IPS-15b (cell line): ENCODE data around the gene P2RX2.
"Not testable (repeated sequence)": the region's sequence is repeated elsewhere in the genome, so short reads cannot be mapped to it uniquely, and the experiment has no call there.

Experiments used
- H3K27me3 ChIP-seq: one replicate; pipeline ENCODE4 v1.6.1; 2013; ENCODE audit warnings: low read length; ENCODE audit not compliant: control insufficient read depth, insufficient read depth
- H3K36me3 ChIP-seq: one replicate; pipeline ENCODE4 v1.6.1; 2013; ENCODE audit warnings: low read length; ENCODE audit not compliant: control insufficient read depth, insufficient read depth
- H3K4me1 ChIP-seq: one replicate; pipeline ENCODE4 v1.6.1; 2013; ENCODE audit warnings: mild to moderate bottlenecking, low read length; ENCODE audit not compliant: control insufficient read depth, insufficient read depth
- H3K4me3 ChIP-seq: one replicate; pipeline ENCODE4 v1.5.1; 2013; ENCODE audit warnings: low read depth, low read length
- H3K9ac ChIP-seq: one replicate; pipeline ENCODE4 v1.6.1; 2013; ENCODE audit warnings: low read depth, mild to moderate bottlenecking, low read length
- H3K9me3 ChIP-seq: one replicate; pipeline ENCODE4 v1.6.1; 2013; ENCODE audit warnings: mild to moderate bottlenecking, low read length; ENCODE audit not compliant: control insufficient read depth, insufficient read depth

Gene P2RX2

DNA sequence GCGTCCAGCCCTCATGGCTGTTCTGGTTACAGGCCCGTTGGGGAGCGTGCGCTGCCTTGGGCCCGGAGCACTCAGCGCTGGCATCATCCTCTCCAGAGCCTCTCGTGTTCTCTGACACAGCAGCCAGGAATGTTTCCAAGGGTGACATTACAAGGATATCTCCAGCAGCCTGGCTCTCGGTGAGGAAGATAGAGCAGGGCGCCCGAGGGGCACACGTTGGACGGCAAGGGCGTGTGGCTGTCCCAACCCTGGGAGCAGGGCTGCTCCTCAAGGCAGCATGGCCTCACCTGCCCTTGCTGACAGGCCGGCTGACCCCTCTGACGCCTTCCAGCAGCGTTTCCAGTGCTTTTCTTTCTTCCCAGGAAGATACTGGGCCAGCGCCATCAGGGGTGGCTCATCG is 22.6 kb upstream of the P2RX2 start:
- H3K4me1 ChIP-seq = no peaks in the 10 kb centered on the region
- peaks cover 65% of the 10 kb centered on the region for H3K27me3 ChIP-seq
- no peaks in the 10 kb centered on the region for H3K9me3 ChIP-seq
- H3K9ac ChIP-seq = no peak overlapping the region
- H3K4me3 ChIP-seq = no peak overlapping the region
- no peaks in the 10 kb centered on the region for H3K36me3 ChIP-seq

DNA sequence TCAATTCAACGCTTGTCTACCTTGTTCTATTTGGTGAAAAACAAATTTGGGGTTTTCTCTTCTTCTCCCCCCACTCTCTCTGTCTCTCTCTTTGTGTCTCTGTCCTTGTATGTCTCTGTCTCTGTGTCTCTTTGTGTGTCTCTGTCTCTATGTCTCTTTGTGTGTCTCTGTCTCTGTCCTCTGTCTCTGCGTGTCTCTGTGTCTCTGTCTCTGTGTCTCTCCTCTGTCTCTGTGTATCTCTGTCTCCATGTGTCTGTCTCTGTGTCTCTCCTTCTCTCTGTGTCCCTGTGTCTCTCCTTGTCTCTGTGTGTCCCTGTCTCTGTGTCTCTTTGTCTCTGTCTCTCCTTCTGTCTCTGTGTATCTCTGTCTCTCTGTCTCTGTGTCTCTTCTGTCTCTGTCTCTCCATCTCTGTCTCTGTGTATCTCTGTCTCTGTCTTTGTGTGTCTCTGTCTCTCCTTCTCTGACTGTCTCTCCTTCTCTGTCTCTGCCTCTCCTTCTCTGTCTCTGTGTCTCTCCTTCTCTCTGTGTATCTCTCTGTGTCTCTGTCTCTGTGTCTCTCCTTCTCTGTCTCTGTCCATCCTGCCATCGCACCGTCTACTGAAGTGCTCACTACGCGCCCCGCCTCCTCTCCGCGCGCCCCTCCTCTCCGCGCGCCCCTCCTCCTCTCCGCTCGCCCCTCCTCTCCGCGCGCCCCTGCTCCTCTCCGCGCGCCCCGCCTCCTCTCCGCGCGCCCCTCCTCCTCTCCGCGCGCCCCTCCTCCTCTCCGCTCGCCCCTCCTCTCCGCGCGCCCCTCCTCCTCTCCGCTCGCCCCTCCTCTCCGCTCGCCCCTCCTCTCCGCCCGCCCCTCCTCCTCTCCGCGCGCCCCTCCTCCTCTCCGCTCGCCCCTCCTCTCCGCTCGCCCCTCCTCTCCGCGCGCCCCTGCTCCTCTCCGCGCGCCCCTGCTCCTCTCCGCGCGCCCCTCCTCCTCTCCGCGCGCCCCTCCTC is 21.0 kb upstream of the P2RX2 start:
- Histone ChIP-seq H3K4me3 (no peak overlapping the region), H3K36me3 (no peaks in the 10 kb centered on the region), H3K9me3 (no peaks in the 10 kb centered on the region), H3K9ac (no peak overlapping the region), H3K4me1 (no peaks in the 10 kb centered on the region), H3K27me3 (peaks cover 66% of the 10 kb centered on the region)

DNA sequence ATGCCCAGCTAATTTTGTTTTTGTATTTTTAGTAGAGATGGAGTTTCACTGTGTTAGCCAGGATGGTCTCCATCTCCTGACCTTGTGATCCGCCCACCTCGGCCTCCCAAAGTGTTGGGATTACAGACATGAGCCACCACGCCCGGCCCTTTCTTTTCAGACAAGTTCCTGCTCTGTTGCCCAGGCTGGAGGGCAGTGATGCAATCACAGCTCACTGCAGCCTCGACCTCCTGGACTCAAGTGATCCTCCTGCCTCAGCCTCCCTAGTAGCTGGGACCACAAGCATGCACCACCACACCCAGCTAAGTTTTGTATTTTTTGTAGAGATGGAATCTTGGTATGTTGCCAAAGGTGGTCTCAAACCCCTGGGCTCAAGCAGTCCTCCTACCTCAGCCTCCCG is 19.1 kb upstream of the P2RX2 start:
- H3K4me1 ChIP-seq, H3K36me3 ChIP-seq, H3K9ac ChIP-seq, H3K9me3 ChIP-seq, H3K4me3 ChIP-seq: not testable (repeated sequence)
- peaks cover 65% of the 10 kb centered on the region for H3K27me3 ChIP-seq

DNA sequence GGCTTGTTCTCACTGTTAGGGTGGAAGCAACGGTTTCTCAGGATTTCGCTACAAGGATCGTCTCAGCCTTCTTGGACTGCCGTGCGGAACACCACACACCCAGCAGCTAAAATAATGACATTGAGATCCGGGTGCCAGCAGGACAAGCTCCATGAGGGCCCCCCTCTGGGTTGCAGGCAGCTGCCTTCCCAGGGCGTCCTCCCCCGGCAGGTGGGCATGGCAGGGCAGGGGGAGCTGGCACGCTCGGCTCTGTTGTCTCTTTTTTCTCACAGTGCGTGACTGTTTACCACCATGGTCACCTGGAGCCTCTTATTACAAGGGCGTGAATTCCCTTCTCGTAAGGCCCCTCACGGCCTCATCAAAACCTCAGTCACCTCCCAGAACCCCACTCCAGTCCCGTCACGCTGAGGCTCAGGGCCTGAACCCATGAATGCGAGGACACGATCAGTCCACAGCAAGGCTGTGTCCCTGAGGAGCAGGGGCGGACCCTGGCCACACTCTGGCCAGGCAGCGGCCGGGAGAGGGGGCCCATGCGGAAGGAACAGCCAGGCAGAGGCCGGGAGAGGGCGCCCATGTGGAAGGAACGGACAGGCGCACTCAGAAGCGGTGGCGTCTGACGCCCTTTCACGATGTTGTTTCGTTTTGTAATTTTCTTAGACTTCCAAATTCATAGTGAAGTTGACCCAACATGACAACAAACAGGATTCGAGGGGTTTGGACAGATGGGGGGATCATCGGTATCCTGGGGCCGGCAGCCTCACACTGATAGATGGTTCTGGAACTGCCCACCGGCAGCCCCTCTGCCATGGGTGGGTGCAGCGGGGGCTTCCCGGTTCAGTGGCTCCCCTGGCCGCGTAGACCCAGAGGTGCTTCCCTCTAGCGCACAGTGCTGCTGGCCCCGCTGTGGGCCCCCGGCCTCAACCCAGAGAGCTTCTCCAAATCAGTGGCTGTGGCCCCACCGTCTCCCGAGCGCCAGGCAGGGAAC is 18.2 kb upstream of the P2RX2 start:
- H3K27me3 ChIP-seq = peaks cover 69% of the 10 kb centered on the region
- H3K4me1 ChIP-seq = no peaks in the 10 kb centered on the region
- H3K9me3 ChIP-seq = no peaks in the 10 kb centered on the region
- no peaks in the 10 kb centered on the region for H3K36me3 ChIP-seq
- peak overlapping the region; percentile 13 for H3K4me3 ChIP-seq
- H3K9ac ChIP-seq = no peak overlapping the region

DNA sequence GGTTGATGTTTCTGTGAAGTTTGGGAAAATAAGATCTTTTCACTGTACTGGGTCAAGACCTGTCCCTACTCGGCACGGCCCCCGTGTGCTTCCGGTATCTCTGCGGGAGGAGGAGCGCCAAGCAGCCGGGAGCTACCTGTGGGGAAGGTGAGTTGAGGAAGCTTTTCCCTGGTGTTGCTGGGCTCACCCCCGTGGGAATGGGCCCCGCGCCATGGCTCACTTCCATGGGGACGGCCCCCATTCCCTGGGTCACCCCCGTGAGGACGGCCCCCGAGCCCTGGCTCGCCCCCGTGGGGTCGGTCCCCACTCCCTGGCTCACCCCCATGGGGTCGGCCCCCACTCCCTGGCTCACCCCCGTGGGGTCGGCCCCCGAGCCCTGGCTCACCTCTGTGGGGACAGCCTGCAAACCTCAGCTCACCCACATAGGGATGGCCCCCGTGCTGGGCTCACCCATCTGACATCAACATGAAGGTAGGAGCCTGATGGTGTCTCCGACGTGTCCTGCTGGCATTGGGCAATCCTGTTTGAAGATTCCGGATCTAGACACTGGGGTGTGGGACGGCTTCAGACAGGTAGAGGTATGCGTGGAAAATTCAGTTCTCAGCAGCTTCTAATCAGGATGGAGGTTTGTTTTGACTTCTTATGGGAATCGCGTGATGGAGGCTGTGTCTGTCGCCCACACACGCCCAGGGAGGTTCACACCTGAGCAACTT is 17.2 kb upstream of the P2RX2 start:
- H3K27me3 ChIP-seq = peaks cover 62% of the 10 kb centered on the region
- no peak overlapping the region for H3K9ac ChIP-seq
- H3K36me3 ChIP-seq = no peaks in the 10 kb centered on the region
- H3K4me3 ChIP-seq = no peak overlapping the region
- H3K9me3 ChIP-seq = no peaks in the 10 kb centered on the region
- no peaks in the 10 kb centered on the region for H3K4me1 ChIP-seq

DNA sequence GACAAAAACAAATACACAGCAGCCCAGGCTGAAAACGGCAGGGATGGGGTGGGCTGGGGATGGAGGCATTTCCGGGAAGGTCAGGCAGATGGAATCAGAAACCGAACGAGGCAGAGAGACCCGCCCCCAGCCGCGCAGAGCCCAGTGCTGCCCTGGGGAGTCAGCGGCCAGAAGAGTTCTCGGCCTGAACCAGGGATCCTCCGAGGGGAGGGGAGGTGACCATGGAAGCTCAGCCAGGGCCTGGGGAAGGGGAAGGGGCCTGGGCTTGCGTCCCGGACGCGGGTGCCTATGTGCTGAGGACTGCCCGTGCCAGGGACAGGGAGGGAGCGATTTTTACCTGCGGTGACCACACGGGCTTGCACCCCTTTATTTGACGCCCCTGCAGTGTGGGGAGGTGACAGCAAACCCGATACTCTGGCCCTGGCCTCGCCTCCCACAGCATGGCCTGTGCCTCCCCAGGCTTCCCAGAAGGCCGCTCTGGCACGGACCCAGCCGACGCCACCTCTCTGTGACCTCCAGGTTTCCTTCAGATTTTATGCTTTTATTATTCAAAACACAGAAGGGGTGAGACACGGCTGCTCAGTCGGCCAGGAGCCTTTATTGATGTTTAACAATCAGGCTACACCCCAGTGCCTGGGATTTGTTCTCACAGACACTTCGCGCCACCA is 15.9 kb upstream of the P2RX2 start:
- Histone ChIP-seq H3K4me1 (no peaks in the 10 kb centered on the region), H3K9me3 (no peaks in the 10 kb centered on the region), H3K36me3 (no peaks in the 10 kb centered on the region), H3K4me3 (no peak overlapping the region), H3K27me3 (peaks cover 64% of the 10 kb centered on the region), H3K9ac (no peak overlapping the region)

DNA sequence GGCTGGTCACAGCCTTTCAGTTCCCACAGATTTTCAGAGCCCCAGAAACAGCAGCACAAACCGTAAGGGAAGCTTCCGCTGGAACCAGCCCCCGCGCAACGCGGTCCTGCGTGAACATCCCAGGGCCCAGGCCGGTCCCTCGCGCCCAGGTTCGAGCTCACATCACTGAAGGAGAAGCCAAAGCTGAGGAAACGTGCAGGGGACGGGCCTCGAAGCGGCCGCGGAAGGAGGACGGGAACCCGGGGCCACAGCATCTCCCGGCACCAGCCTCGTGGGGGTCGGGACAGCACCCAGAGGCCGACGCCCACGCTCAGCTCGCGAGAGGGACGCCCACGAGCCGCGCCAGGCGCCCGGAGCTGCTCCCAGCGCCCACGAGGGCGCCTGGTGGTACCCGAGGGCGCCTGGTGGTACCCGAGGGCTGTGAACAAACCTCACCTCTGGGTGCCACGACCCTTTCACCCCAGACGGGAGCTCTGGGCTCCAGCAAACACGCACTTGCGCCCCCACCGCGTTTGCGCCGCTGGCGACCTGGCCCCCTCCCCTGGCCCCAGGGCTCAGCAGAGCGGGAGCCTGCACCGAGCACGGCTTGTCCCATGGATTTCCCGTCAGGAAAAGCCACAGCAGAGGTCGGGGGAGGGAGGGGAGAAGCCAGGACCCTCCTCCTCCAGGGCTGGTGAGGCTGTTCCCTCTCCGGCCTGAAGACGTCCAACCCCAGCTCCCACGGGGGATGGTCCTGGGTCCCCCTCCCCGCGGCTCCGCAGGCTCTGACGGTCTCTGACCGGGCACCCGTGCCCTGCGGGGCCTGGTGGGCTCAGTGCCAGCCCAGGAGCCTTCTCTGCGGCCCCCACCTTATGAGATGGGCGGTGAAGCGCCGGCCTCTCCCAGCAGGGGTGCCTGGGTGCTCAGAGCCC is 15.1 kb upstream of the P2RX2 start:
- Histone ChIP-seq H3K4me1 (no peaks in the 10 kb centered on the region), H3K9ac (no peak overlapping the region), H3K27me3 (peaks cover 72% of the 10 kb centered on the region), H3K36me3 (no peaks in the 10 kb centered on the region), H3K9me3 (no peaks in the 10 kb centered on the region), H3K4me3 (no peak overlapping the region)

DNA sequence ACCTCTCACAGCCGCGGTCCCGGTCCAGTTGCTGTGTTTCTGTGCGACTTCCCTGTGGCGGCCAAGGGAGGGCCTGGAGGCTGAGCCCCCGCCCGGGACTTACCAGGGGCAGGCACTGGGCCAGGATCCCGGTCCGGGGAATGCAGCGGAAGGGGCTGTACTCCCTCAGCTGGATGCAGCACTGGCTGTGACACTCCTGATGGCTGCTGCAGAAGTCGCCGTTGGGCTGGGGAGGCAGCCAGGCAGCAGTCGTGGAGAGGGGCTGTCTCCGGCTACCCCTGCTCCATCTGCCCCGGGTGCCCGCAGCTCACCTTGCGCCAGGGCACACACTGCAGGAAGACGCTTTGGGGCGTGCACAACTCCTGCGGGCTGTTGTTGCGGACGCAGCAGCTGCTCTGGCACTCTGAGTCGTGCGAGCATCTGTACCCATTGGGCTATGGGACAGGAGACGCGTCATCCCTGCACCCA is 14.4 kb upstream of the P2RX2 start:
- Histone ChIP-seq H3K9me3 (no peaks in the 10 kb centered on the region), H3K27me3 (peaks cover 79% of the 10 kb centered on the region)

DNA sequence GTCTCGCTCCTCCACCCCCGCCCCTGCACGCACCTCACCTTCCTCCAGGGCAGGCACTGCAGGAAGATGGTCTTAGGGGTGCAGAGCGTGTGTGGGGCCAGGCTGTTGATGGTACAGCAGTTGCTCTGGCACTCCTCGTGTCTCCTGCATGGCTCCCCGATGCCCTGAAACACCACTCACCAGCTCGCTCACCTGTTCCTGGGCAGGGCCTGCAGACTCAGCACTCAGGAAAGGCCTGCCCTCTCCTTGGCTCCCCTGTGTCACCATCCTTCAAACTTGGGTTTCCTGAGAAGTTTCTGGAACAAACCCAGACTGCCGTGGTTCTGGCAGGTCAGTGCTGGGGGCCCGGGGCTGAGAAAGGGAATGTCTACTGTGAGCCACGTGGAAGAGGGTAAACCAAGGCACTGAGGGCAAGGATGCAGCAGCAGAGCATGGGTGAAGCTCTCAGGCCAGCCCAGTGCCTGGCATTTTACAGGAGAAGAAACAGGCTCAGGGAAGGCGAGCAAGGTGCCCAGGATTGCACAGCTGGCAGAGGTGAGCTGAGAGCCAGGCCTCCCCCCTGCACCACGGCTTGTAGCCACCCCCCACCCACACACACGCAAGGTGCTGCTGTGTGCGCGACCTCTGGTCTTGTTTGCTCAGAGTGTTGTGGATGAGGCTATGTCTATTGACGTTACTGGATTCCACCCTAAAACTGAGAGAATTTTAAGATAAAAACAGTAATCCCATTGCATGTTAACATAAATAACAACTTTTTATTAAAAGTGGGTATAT is 13.7 kb upstream of the P2RX2 start:
- Histone ChIP-seq H3K4me1 (no peaks in the 10 kb centered on the region), H3K36me3 (no peaks in the 10 kb centered on the region), H3K27me3 (peaks cover 80% of the 10 kb centered on the region), H3K4me3 (no peak overlapping the region), H3K9ac (no peak overlapping the region), H3K9me3 (no peaks in the 10 kb centered on the region)

More for the DNA sequence above, 14.4 kb upstream of the P2RX2 start:
- Histone ChIP-seq H3K4me3 (no peak overlapping the region), H3K36me3 (no peaks in the 10 kb centered on the region), H3K4me1 (no peaks in the 10 kb centered on the region), H3K9ac (no peak overlapping the region)

DNA sequence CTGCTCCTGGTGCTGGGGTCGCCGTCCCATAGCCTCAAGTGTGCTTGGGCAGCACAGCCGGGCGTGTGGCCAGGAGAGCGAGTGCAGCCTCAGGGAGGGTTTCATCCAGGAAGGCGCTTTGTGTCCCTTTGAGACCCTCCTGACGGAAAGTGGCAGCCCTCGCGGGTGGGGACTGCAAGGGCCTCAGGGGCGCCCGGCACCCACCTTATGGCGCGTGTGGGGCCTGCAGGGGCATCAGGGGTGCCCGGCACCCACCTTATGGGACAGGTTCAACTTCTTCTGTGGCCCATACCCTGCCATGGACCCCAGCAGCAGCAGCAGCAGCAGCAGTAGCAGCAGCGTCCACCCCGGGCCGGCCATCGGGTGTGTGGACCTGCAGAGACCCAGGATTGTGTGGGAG is 12.7 kb upstream of the P2RX2 start:
- H3K27me3 ChIP-seq = peaks cover 77% of the 10 kb centered on the region

More for the DNA sequence above, 12.7 kb upstream of the P2RX2 start:
- no peak overlapping the region for H3K4me3 ChIP-seq
- no peaks in the 10 kb centered on the region for H3K36me3 ChIP-seq
- H3K9me3 ChIP-seq = no peaks in the 10 kb centered on the region
- no peak overlapping the region for H3K9ac ChIP-seq
- no peaks in the 10 kb centered on the region for H3K4me1 ChIP-seq
